PC-9 (cell line): ENCODE measurements around the gene CSH1. TPM values are rescaled to one million over a fixed set of nuclear protein-coding genes. Genes with fewer than 3 reads are reported as not detected.

ENCODE experiments used
- BruUV-seq: library from RNA; stranded (reverse); fragments of 400-500 nt; replicated peaks from 2 replicates; lab custom pipeline; 2021; lab: Mats Ljungman, UMichigan
- CTCF ChIA-PET: fragments of 300-600 bp; sonication (Branson Sonifier 250); formaldehyde crosslinking; loops from one replicate; lab custom pipeline; 2022; ENCODE audit warnings: antibody characterized with exemption; lab: Charles Lee
- POLR2A ChIA-PET: fragments of 300-600 bp; sonication (Branson Sonifier 250); formaldehyde crosslinking; loops from one replicate; lab custom pipeline; 2022; ENCODE audit warnings: antibody characterized with exemption; ENCODE audit not compliant: unreplicated experiment; lab: Charles Lee
- DNase-seq, 2 experiments: peaks; one replicate each; pipeline versions ENCODE4 v3.0.0 to v3.0.0-alpha.2; 2015 to 2022; ENCODE audit warnings: mixed read lengths in 1 of 2
- H2AFZ ChIP-seq: fragments of 200-600 bp; sonication (generic); 2 replicates; pipeline ENCODE4 v1.8.1; 2017; ENCODE audit warnings: antibody characterized with exemption
- H3F3A ChIP-seq: fragments of 200-600 bp; sonication (generic); 2 replicates; pipeline ENCODE4 v1.8.1; 2017; ENCODE audit warnings: antibody characterized with exemption, mild to moderate bottlenecking, low read depth; ENCODE audit not compliant: insufficient read depth
- H3K27ac ChIP-seq: fragments of 200-600 bp; sonication (generic); 2 replicates; pipeline ENCODE4 v1.6.1; 2016; ENCODE audit warnings: mixed run types
- H3K27me3 ChIP-seq: fragments of 200-600 bp; sonication (generic); 2 replicates; pipeline ENCODE4 v1.6.1; 2016; ENCODE audit warnings: low read depth, mixed run types; ENCODE audit not compliant: insufficient read depth
- H3K36me3 ChIP-seq: fragments of 200-600 bp; sonication (generic); 2 replicates; pipeline ENCODE4 v1.6.1; 2016; ENCODE audit warnings: low read depth, mixed run types
- H3K4me1 ChIP-seq: fragments of 200-600 bp; sonication (generic); replicated peaks from 2 replicates; pipeline ENCODE4 v1.6.1; 2016; ENCODE audit warnings: mixed run types; ENCODE audit not compliant: insufficient read depth
- H3K4me2 ChIP-seq: fragments of 200-600 bp; sonication (generic); 2 replicates; pipeline ENCODE4 v1.6.1; 2017; ENCODE audit warnings: mixed run types
- H3K4me3 ChIP-seq: fragments of 200-600 bp; sonication (generic); 2 replicates; pipeline ENCODE4 v1.6.1; 2016; ENCODE audit warnings: mixed run types
- H3K79me2 ChIP-seq: fragments of 200-600 bp; sonication (generic); 2 replicates; pipeline ENCODE4 v1.6.1; 2017; ENCODE audit warnings: low read depth, mixed run types
- H3K9me2 ChIP-seq: fragments of 200-600 bp; sonication (generic); 2 replicates; pipeline ENCODE4 v1.8.1; 2017; ENCODE audit warnings: mild to moderate bottlenecking; ENCODE audit not compliant: insufficient read depth
- H3K9me3 ChIP-seq: fragments of 200-600 bp; sonication (generic); 2 replicates; pipeline ENCODE4 v1.8.1; 2016; ENCODE audit warnings: low read depth; ENCODE audit not compliant: insufficient read depth
- H4K20me1 ChIP-seq: fragments of 200-600 bp; sonication (generic); 2 replicates; pipeline ENCODE4 v1.8.1; 2017; ENCODE audit not compliant: insufficient read depth
- EZH2 ChIP-seq: fragments of 200-600 bp; sonication (generic); IDR thresholded peaks from 2 replicates; pipeline ENCODE4 v1.8.0; 2017; ENCODE audit warnings: antibody characterized with exemption, low read depth
- intact Hi-C: fragments of 100-400 bp; cut with micrococcal nuclease; formaldehyde crosslinking; loops from one replicate; pipeline ENCODE4 v1.10.0; 2022; ENCODE audit not compliant: unreplicated experiment
- total RNA-seq: library from RNA; stranded (reverse); gene quantifications from 2 replicates; pipeline ENCODE4 v1.2.3, GENCODE V29; 2021
- TF ChIP-seq, protein P1 (sequence below): fragments of 200-600 bp; sonication (generic); conservative IDR thresholded peaks from 2 replicates; pipeline ENCODE4 v1.6.1; 2017; ENCODE audit warnings: mixed run types, antibody characterized with exemption, mild to moderate bottlenecking, moderate library complexity

The CSH1 gene
- total RNA-seq, 1 experiment from 2014 or later: not detected

GRCh38 chr17:63943745-63944144, 47.4 kb upstream of the CSH1 start:
- no peak overlapping the region for H2AFZ ChIP-seq
- H3K27ac ChIP-seq: no peak overlapping the region
- H3F3A ChIP-seq: no peaks in the 10 kb centered on the region
- DNase-seq: no peak
- CTCF ChIA-PET: no interaction called here
- no peak overlapping the region for H3K4me2 ChIP-seq
- POLR2A ChIA-PET: no interaction called here
- no peaks in the 10 kb centered on the region for H3K4me1 ChIP-seq
- H4K20me1 ChIP-seq: no peaks in the 10 kb centered on the region
- no peaks in the 10 kb centered on the region for H3K9me2 ChIP-seq
- no peak for TF ChIP-seq EZH2
- TF ChIP-seq, protein P1, sequence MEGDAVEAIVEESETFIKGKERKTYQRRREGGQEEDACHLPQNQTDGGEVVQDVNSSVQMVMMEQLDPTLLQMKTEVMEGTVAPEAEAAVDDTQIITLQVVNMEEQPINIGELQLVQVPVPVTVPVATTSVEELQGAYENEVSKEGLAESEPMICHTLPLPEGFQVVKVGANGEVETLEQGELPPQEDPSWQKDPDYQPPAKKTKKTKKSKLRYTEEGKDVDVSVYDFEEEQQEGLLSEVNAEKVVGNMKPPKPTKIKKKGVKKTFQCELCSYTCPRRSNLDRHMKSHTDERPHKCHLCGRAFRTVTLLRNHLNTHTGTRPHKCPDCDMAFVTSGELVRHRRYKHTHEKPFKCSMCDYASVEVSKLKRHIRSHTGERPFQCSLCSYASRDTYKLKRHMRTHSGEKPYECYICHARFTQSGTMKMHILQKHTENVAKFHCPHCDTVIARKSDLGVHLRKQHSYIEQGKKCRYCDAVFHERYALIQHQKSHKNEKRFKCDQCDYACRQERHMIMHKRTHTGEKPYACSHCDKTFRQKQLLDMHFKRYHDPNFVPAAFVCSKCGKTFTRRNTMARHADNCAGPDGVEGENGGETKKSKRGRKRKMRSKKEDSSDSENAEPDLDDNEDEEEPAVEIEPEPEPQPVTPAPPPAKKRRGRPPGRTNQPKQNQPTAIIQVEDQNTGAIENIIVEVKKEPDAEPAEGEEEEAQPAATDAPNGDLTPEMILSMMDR: 0 out of 2 replicates have a peak, but pooled peaks have one; percentile 34
- no TSS peak for BruUV-seq
- H3K79me2 ChIP-seq: no peaks in the 10 kb centered on the region
- no peaks in the 10 kb centered on the region for H3K9me3 ChIP-seq
- H3K4me3 ChIP-seq: no peak overlapping the region
- H3K27me3 ChIP-seq: peaks cover 11% of the 10 kb centered on the region
- H3K36me3 ChIP-seq: no peaks in the 10 kb centered on the region
- intact Hi-C loops: no loop called here

GRCh38 chr17:63942309-63942985, 46.1 kb upstream of the CSH1 start:
- CTCF ChIA-PET: interaction anchor here (0.6 kb wide), 1 partner anchor 51 kb away, joined by 4 read pairs; no protein-coding TSS in a partner anchor
- no peaks in the 10 kb centered on the region for H3K79me2 ChIP-seq
- intact Hi-C loops: no loop called here

DNA sequence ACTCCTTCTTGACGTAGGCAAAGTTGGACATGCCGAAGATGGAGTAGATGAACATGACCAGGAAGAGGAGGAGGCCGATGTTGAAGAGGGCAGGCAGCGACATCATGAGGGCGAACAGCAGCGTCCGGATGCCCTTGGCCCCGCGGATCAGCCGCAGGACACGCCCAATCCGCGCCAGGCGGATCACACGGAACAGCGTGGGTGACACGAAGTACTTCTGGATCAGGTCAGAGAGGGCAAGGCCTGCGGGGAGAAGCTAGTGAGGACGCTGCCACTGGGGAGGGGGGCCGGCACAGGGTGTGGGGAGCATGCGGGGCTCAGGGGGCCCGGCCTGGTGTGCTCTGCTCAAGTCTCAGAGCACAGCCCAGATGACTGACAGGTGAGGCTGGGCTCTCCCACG, 45.4 kb upstream of the CSH1 start:
- Histone ChIP-seq H3K79me2 (no peaks in the 10 kb centered on the region), H3K4me2 (no peak overlapping the region), H3K9me2 (no peaks in the 10 kb centered on the region), H3F3A (no peaks in the 10 kb centered on the region), H3K36me3 (no peaks in the 10 kb centered on the region), H3K27ac (no peak overlapping the region), H3K27me3 (peaks cover 11% of the 10 kb centered on the region), H2AFZ (no peak overlapping the region), H4K20me1 (no peaks in the 10 kb centered on the region), H3K4me3 (no peak overlapping the region), H3K4me1 (no peaks in the 10 kb centered on the region), H3K9me3 (no peaks in the 10 kb centered on the region)
- no peak for DNase-seq
- POLR2A ChIA-PET: no interaction called here
- BruUV-seq: no TSS peak
- intact Hi-C loops: no loop called here
- CTCF ChIA-PET: interaction anchor here (0.6 kb wide), 1 partner anchor 13 kb away, joined by 6 read pairs; no protein-coding TSS in a partner anchor
- TF ChIP-seq, protein P1: no peak
- TF ChIP-seq EZH2: no peak

More at GRCh38 chr17:63942309-63942985, 46.1 kb upstream of the CSH1 start:
- Histone ChIP-seq H3K27me3 (peaks cover 11% of the 10 kb centered on the region), H4K20me1 (no peaks in the 10 kb centered on the region), H3K4me1 (no peaks in the 10 kb centered on the region), H2AFZ (no peak overlapping the region), H3F3A (no peaks in the 10 kb centered on the region), H3K4me3 (no peak overlapping the region), H3K27ac (no peak overlapping the region), H3K36me3 (no peaks in the 10 kb centered on the region), H3K9me3 (no peaks in the 10 kb centered on the region), H3K4me2 (no peak overlapping the region), H3K9me2 (no peaks in the 10 kb centered on the region)
- DNase-seq: no peak
- POLR2A ChIA-PET: no interaction called here
- TF ChIP-seq EZH2: no peak
- TF ChIP-seq, protein P1: no peak
- no TSS peak for BruUV-seq
